ENCODE results near the gene CARMIL1.

CARMIL1 gene

DNA sequence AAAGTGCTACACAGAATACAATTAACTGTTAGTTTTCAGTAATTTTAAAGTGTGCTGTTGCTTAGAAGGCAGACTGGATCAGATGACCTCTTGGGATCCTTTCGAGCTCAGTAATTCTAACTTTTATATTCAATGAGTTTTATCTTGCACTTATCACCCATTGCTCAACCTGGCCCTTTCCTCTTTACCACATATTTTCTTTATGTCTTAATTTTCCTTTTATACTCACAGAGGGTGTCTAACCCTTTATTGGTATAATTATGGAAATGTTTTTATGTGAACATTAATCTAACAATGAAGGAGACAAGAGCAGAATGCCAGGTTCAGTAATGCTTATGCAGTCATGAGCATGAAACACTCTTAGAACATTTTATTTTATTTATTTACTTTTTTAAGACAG lies 39.7 kb upstream of the CARMIL1 start:
- TF ChIP-seq, protein P1, sequence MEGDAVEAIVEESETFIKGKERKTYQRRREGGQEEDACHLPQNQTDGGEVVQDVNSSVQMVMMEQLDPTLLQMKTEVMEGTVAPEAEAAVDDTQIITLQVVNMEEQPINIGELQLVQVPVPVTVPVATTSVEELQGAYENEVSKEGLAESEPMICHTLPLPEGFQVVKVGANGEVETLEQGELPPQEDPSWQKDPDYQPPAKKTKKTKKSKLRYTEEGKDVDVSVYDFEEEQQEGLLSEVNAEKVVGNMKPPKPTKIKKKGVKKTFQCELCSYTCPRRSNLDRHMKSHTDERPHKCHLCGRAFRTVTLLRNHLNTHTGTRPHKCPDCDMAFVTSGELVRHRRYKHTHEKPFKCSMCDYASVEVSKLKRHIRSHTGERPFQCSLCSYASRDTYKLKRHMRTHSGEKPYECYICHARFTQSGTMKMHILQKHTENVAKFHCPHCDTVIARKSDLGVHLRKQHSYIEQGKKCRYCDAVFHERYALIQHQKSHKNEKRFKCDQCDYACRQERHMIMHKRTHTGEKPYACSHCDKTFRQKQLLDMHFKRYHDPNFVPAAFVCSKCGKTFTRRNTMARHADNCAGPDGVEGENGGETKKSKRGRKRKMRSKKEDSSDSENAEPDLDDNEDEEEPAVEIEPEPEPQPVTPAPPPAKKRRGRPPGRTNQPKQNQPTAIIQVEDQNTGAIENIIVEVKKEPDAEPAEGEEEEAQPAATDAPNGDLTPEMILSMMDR (conservative IDR thresholded peaks at IDR 0.05; ENCODE audit: low read depth, low read length) = no peak
- DNase-seq (ENCODE audit: low read depth) = no peak

DNA sequence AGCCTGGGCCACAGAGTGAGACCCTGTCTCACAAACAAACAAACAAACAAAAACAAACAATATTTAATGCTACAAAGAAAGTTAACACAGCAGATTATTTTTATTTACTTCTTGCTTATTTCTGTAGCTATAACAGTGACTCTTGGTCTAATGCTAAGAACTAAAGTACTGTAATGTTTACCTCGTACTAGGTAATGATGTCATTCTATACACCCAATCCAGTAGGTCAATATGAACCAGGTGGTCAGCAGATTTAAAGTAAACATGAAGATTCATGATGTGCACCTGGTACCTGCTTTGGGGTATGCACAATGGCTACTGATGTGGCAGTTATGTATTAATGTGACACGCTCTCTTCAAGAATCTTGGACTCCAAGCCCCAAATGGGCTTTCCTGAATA lies 36.6 kb upstream of the CARMIL1 start:
- TF ChIP-seq, protein P1 (conservative IDR thresholded peaks at IDR 0.05; ENCODE audit: low read depth, low read length) = no peak
- no peak for DNase-seq (ENCODE audit: low read depth)
- H3K4me3 ChIP-seq (ENCODE audit: low read depth, low read length) = no peak overlapping the region

More for the DNA sequence above, 39.7 kb upstream of the CARMIL1 start:
- no peak overlapping the region for H3K4me3 ChIP-seq (ENCODE audit: low read depth, low read length)

DNA sequence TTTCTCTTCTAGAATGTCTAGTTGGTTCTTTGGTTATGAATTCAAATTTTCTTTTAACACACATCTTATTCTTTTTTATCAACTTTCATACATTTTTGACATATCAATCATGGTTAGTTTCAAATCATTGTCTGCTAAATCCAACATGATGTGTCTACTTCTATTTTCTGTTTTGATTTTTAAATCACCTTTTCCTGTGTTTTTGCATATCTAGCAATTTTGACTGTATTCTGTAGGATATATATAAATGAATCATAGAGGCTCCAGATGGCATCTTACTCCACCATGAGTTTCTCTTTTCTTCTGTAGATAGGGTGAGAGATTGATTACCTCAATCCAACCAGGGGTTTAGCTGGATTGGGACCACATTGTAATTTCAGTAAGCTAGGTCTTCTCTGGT lies 34.3 kb upstream of the CARMIL1 start:
- H3K4me3 ChIP-seq (ENCODE audit: low read depth, low read length) = no peak overlapping the region
- TF ChIP-seq, protein P1 (conservative IDR thresholded peaks at IDR 0.05; ENCODE audit: low read depth, low read length) = no peak
- no peak for DNase-seq (ENCODE audit: low read depth)

DNA sequence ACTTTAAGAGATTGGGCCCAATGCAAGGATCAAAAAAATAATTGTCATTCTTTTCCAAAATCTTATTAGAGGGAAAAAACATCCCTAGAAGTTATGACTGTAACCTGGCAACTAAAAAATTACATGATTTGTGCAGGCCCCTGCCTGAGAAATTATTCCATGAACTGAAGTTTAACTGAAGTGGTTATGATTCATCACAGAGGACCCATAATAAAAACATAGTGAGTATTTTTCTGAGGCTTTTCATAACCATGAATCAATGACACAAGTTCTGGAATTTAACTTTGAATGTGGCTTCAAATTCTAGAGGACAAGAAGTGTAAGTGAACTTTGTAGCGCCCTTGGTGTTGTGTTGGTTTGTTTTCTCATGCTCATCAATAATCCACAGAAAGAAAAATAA lies 31.1 kb upstream of the CARMIL1 start:
- TF ChIP-seq, protein P1 (conservative IDR thresholded peaks at IDR 0.05; ENCODE audit: low read depth, low read length) = no peak
- peak; percentile 73 for DNase-seq (ENCODE audit: low read depth)
- H3K4me3 ChIP-seq (ENCODE audit: low read depth, low read length) = no peak overlapping the region

DNA sequence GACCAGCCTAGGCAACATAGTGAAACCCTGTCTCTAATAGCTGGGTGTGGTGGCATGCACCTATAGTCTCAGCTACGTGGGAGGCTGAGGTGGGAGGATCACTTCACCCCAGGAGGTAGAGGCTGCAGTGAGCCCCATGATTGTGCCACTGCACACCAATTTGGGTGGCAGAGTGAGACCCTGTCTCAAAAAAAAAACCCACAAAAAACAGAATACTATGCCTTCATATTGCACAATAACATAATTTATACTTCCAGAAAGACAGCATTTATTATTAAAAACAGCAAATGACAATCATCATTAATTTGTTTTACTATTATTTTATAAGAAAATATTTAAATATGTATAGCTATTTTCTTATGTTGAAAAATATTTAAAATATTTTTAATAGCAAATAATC lies 30.0 kb upstream of the CARMIL1 start:
- H3K4me3 ChIP-seq (ENCODE audit: low read depth, low read length) = no peak overlapping the region
- TF ChIP-seq, protein P1 (conservative IDR thresholded peaks at IDR 0.05; ENCODE audit: low read depth, low read length) = no peak
- no peak for DNase-seq (ENCODE audit: low read depth)

DNA sequence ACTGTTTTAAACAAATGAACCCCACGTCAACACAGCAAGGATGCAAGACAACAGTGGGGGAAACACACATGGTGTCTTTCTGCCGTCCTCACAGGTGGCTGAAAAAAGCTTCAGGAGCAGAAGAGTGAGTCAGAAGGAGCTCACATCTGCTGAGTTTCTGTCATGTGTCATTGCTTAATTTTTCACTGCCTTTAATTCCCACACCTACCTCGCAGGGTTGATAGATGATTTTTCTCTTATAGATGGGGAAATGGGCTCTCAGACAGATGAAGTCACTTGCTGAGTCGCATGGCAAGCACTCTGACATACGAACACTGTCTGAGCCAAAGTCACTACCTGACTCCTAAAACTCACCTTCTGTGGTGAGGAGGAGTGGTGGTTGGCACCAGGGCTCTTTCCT lies 28.3 kb upstream of the CARMIL1 start:
- TF ChIP-seq, protein P1 (conservative IDR thresholded peaks at IDR 0.05; ENCODE audit: low read depth, low read length) = no peak
- no peak overlapping the region for H3K4me3 ChIP-seq (ENCODE audit: low read depth, low read length)
- peak; percentile 29 for DNase-seq (ENCODE audit: low read depth)

DNA sequence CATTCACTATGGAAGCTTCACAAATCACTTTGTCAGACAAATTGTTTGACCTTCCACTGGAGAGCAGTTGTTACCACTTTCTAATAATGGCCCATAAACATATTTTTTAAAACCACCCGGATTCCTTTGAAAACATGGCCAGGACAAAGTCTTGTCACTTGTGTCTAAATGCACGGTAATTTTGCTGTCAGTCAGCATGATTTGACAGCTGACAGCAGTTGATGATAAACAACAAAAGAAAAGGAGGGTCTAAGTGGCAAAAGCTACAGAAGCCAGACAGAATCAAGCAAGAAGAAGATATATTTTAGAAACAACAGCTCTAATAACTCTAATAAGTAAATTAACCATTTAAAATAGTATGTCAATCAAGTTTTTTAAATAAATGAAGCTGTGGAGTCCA lies 27.7 kb upstream of the CARMIL1 start:
- TF ChIP-seq, protein P1 (conservative IDR thresholded peaks at IDR 0.05; ENCODE audit: low read depth, low read length) = no peak
- no peak overlapping the region for H3K4me3 ChIP-seq (ENCODE audit: low read depth, low read length)
- no peak for DNase-seq (ENCODE audit: low read depth)

All from choroid plexus epithelial cell (primary cell).